ENCODE results near the gene DDX46. TPM values are rescaled to one million over a fixed set of nuclear protein-coding genes. Genes with fewer than 3 reads are reported as not detected.

DDX46 gene
- total RNA-seq, 4 donors from 2014 or later = 21.8 to 68.5 (median 33.1) TPM

- WGBS = 70% methylated on average over 4 of the region's 4 CpGs
- H3K27ac ChIP-seq = no peak overlapping the region
- no peaks in the 10 kb centered on the region for H3K27me3 ChIP-seq
- H3K4me3 ChIP-seq = no peak overlapping the region
- no peak for DNase-seq (ENCODE audit: low spot score in 2 of 2)
- no peaks in the 10 kb centered on the region for H3K4me1 ChIP-seq
- H3K9me3 ChIP-seq = no peaks in the 10 kb centered on the region
- peaks cover 95% of the 10 kb centered on the region for H3K36me3 ChIP-seq
- no peak for TF ChIP-seq CTCF (IDR thresholded peaks at IDR 0.05)
- TF ChIP-seq POLR2AphosphoS5 (IDR thresholded peaks at IDR 0.05) = no peak
- no peak for TF ChIP-seq POLR2A (IDR thresholded peaks at IDR 0.05)
- no peak for TF ChIP-seq EP300 (IDR thresholded peaks at IDR 0.05)
Measured at GRCh38 chr5:134769206-134769605, 10.6 kb downstream of the DDX46 start.

GRCh38 chr5:134772461-134773125, 14.0 kb downstream of the DDX46 start:
- no peaks in the 10 kb centered on the region for H3K9me3 ChIP-seq
- H3K27me3 ChIP-seq = no peaks in the 10 kb centered on the region
- 91% methylated on average over 10 of the region's 10 CpGs for WGBS
- no peak overlapping the region for H3K27ac ChIP-seq
- H3K4me1 ChIP-seq = no peaks in the 10 kb centered on the region
- H3K36me3 ChIP-seq = peaks cover 94% of the 10 kb centered on the region
- DNase-seq (ENCODE audit: low spot score in 2 of 2) = no peak
- H3K4me3 ChIP-seq = no peak overlapping the region
- TF ChIP-seq CTCF (IDR thresholded peaks at IDR 0.05) (no peak), EP300 (IDR thresholded peaks at IDR 0.05) (no peak), POLR2A (IDR thresholded peaks at IDR 0.05) (no peak), POLR2AphosphoS5 (IDR thresholded peaks at IDR 0.05) (no peak)

- no peak for TF ChIP-seq EP300 (IDR thresholded peaks at IDR 0.05)
- no peak for TF ChIP-seq CTCF (IDR thresholded peaks at IDR 0.05)
- no peak for TF ChIP-seq POLR2A (IDR thresholded peaks at IDR 0.05)
- TF ChIP-seq POLR2AphosphoS5 (IDR thresholded peaks at IDR 0.05) = no peak
- H3K4me1 ChIP-seq = no peaks in the 10 kb centered on the region
- H3K27me3 ChIP-seq = no peaks in the 10 kb centered on the region
- DNase-seq (ENCODE audit: low spot score in 2 of 2) = no peak
- 93% methylated on average over 2 of the region's 2 CpGs for WGBS
- H3K36me3 ChIP-seq = peaks cover 96% of the 10 kb centered on the region
- H3K4me3 ChIP-seq = no peak overlapping the region
- H3K27ac ChIP-seq = no peak overlapping the region
- H3K9me3 ChIP-seq = no peaks in the 10 kb centered on the region
Measured at GRCh38 chr5:134777366-134777765, 18.8 kb downstream of the DDX46 start.

GRCh38 chr5:134784241-134784920, 25.8 kb downstream of the DDX46 start:
- TF ChIP-seq POLR2AphosphoS5 (IDR thresholded peaks at IDR 0.05) (no peak), POLR2A (IDR thresholded peaks at IDR 0.05) (no peak), CTCF (IDR thresholded peaks at IDR 0.05) (no peak), EP300 (IDR thresholded peaks at IDR 0.05) (no peak)
- Histone ChIP-seq H3K9me3 (no peaks in the 10 kb centered on the region), H3K27ac (no peak overlapping the region), H3K36me3 (peaks cover 83% of the 10 kb centered on the region), H3K4me1 (no peaks in the 10 kb centered on the region), H3K27me3 (no peaks in the 10 kb centered on the region), H3K4me3 (no peak overlapping the region)
- 62% methylated on average over 4 of the region's 4 CpGs for WGBS
- no peak for DNase-seq (ENCODE audit: low spot score in 2 of 2)

GRCh38 chr5:134784946-134785620, 26.5 kb downstream of the DDX46 start:
- TF ChIP-seq CTCF (IDR thresholded peaks at IDR 0.05) (no peak), POLR2AphosphoS5 (IDR thresholded peaks at IDR 0.05) (no peak), EP300 (IDR thresholded peaks at IDR 0.05) (no peak), POLR2A (IDR thresholded peaks at IDR 0.05) (no peak)
- Histone ChIP-seq H3K36me3 (peaks cover 83% of the 10 kb centered on the region), H3K4me1 (no peaks in the 10 kb centered on the region), H3K4me3 (no peak overlapping the region), H3K9me3 (no peaks in the 10 kb centered on the region), H3K27me3 (no peaks in the 10 kb centered on the region), H3K27ac (no peak overlapping the region)
- no peak for DNase-seq (ENCODE audit: low spot score in 2 of 2)
- 82% methylated on average over 3 of the region's 3 CpGs for WGBS
